ENCODE measurements around the gene FEM1C.

FEM1C gene

GRCh38 chr5:115471345-115472063 lies 73.1 kb downstream of the FEM1C start:
- DNase-seq = no peak

GRCh38 chr5:115470921-115471320 lies 73.7 kb downstream of the FEM1C start:
- DNase-seq = no peak

All from DMS 273 treated with DMSO at 0.1 percent for 48 hours (cell line).